ENCODE data around the gene EPHA2. TPM values are rescaled to one million over a fixed set of nuclear protein-coding genes. Genes with fewer than 3 reads are reported as not detected.

Gene EPHA2
- polyA plus RNA-seq, 1 of the 3 experiments (the other 2 are of a cell fraction), result 126 TPM

- H3K9me2 ChIP-seq, result no peaks in the 10 kb centered on the region
- H3K36me3 ChIP-seq (replicated peaks in 1 of 2; ENCODE audit: control insufficient read depth in 1 of 2, insufficient read depth in 2 of 2, low read length in 1 of 2), result no peaks in the 10 kb centered on the region
- ChIA-PET CTCF (interaction anchor here (0.6 to 15.3 kb wide), 23 partner anchors 10 to 176 kb away, joined by 3 to 513 read pairs (median 4); partner anchors contain the start of gene FAM131C), POLR2A (interaction anchor here (2.2 kb wide), 1 partner anchor 109 kb away, joined by 12 read pairs; no protein-coding TSS in a partner anchor)
- no peak overlapping the region for H3K4me2 ChIP-seq
- no peak overlapping the region for H2AFZ ChIP-seq (ENCODE audit: low read depth)
- no peaks in the 10 kb centered on the region for H3K27me3 ChIP-seq (ENCODE audit: insufficient read depth)
- 23% methylated on average over 11 of the region's 15 CpGs for WGBS (ENCODE audit: low lambda C conversion rate)
- peaks cover 11% of the 10 kb centered on the region for H3F3A ChIP-seq (replicated peaks; ENCODE audit: insufficient read depth)
- H3K4me3 ChIP-seq (ENCODE audit: low read depth in 2 of 2, low read length in 1 of 2), result peak overlapping the region in 1 of 2 experiments; percentile 7; a peak in 1 of 4 replicates
- H3K27ac ChIP-seq (ENCODE audit: low read depth in 2 of 2, low read length in 1 of 2), result no peak overlapping the region
- H3K9me3 ChIP-seq, result no peaks in the 10 kb centered on the region
- TF ChIP-seq TEAD4 (IDR thresholded peaks at IDR 0.05; ENCODE audit: borderline replicate concordance, insufficient read depth) (peak; percentile 65; the same call in 1 of the 2 replicates), NRF1 (IDR thresholded peaks at IDR 0.05; ENCODE audit: low read depth, low read length) (peak; percentile 37; the same call in 1 of the 2 replicates), NFIC (IDR thresholded peaks at IDR 0.05; ENCODE audit: borderline replicate concordance) (peak; percentile 36; the same call in 1 of the 2 replicates), RCOR1 (IDR thresholded peaks at IDR 0.05; ENCODE audit: low read length) (peak; percentile 56; the same call in 1 of the 2 replicates), MAX (IDR thresholded peaks at IDR 0.05; ENCODE audit: low read depth) (peak; percentile 64), SMC3 (IDR thresholded peaks at IDR 0.05; ENCODE audit: low read depth, low read length) (peak; percentile 100), MEF2A (IDR thresholded peaks at IDR 0.05; ENCODE audit: borderline replicate concordance, low read depth) (no peak), SIN3A (IDR thresholded peaks at IDR 0.05; ENCODE audit: borderline replicate concordance, low read depth, low read length) (no peak), FOSL2 (IDR thresholded peaks at IDR 0.05; ENCODE audit: borderline replicate concordance, low read depth) (peak; percentile 54; the same call in 1 of the 2 replicates), RAD21 (IDR thresholded peaks at IDR 0.05; ENCODE audit: low read length) (peak; percentile 99), POLR2AphosphoS5 (IDR thresholded peaks at IDR 0.05; ENCODE audit: low read depth, low read length) (no peak), TCF12 (IDR thresholded peaks at IDR 0.05) (peak; percentile 10; the same call in 1 of the 2 replicates), JUND (IDR thresholded peaks at IDR 0.05) (no peak; the same call in 1 of the 2 replicates), CTCF (IDR thresholded peaks at IDR 0.05) (peak; percentile 98), GABPA (IDR thresholded peaks at IDR 0.05; ENCODE audit: low read depth) (no peak)
- peaks cover 0 to 26% of the 10 kb centered on the region in 2 experiments; a peak in 2 of 4 replicates for H3K4me1 ChIP-seq (ENCODE audit: control insufficient read depth in 1 of 2, insufficient read depth in 2 of 2, low read depth in 1 of 2, low read length in 1 of 2)
- no peak overlapping the region for H3K9ac ChIP-seq
- peak; percentile 86 for DNase-seq
- H4K20me1 ChIP-seq (ENCODE audit: insufficient read depth), result no peaks in the 10 kb centered on the region
- no peaks in the 10 kb centered on the region for H3K79me2 ChIP-seq (ENCODE audit: insufficient read depth)
Measured at GRCh38 chr1:16187748-16188401, 32.0 kb upstream of the EPHA2 start.

DNA sequence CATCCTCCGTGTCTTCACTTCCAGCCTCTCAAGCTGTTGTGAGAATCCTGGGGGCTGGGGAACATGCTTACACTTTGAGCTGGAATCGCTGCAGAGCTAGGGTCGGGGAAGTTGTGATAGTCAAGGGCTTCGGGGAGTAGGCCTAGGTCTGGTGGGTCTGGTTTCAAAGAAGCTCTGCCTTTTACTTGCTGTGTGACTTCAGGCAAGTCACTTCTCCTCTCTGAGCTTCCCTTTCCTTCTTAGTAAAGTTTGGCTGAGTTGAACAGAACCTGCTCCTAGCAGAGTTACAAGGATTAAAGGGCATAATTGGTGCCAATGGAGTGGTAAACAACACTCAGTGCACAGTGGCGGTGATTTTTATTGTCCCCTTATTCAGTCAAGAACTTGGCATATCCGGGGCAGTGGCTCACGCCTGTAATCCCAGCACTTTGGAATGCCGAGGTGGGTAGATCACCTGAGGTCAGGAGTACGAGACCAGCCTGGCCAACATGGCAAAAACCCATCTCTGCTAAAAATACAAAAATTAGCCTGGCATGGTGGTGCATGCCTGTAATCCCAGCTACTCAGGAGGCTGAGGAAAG, 30.9 kb upstream of the EPHA2 start:
- Histone ChIP-seq H3K9me3 (no peaks in the 10 kb centered on the region), H4K20me1 (ENCODE audit: insufficient read depth) (no peaks in the 10 kb centered on the region), H3K4me1 (ENCODE audit: control insufficient read depth in 1 of 2, insufficient read depth in 2 of 2, low read depth in 1 of 2, low read length in 1 of 2) (peaks cover under 1 to 20% of the 10 kb centered on the region in 2 experiments; a peak in 2 of 4 replicates), H3K36me3 (replicated peaks in 1 of 2; ENCODE audit: control insufficient read depth in 1 of 2, insufficient read depth in 2 of 2, low read length in 1 of 2) (no peaks in the 10 kb centered on the region), H3K27me3 (ENCODE audit: insufficient read depth) (no peaks in the 10 kb centered on the region), H3F3A (replicated peaks; ENCODE audit: insufficient read depth) (peaks cover 11% of the 10 kb centered on the region), H3K4me2 (no peak overlapping the region), H3K79me2 (ENCODE audit: insufficient read depth) (no peaks in the 10 kb centered on the region), H3K9me2 (no peaks in the 10 kb centered on the region), H3K4me3 (ENCODE audit: low read depth in 2 of 2, low read length in 1 of 2) (no peak overlapping the region), H2AFZ (ENCODE audit: low read depth) (no peak overlapping the region), H3K27ac (ENCODE audit: low read depth in 2 of 2, low read length in 1 of 2) (no peak overlapping the region), H3K9ac (no peak overlapping the region)
- POLR2A ChIA-PET, result interaction anchor here (0.9 kb wide), 1 partner anchor 104 kb away, joined by 3 read pairs; no protein-coding TSS in a partner anchor
- WGBS (ENCODE audit: low lambda C conversion rate), result 93% methylated on average over 8 of the region's 9 CpGs
- CTCF ChIA-PET, result interaction anchor here (0.7 to 15.3 kb wide), 19 partner anchors 9 to 177 kb away, joined by 3 to 513 read pairs (median 3); partner anchors contain the start of gene FAM131C
- DNase-seq, result no peak
- TF ChIP-seq TEAD4 (IDR thresholded peaks at IDR 0.05; ENCODE audit: borderline replicate concordance, insufficient read depth), result no peak
- TF ChIP-seq RXRA (IDR thresholded peaks at IDR 0.05; ENCODE audit: borderline replicate concordance, low read depth), result no peak
- no peak for TF ChIP-seq EZH2phosphoT487 (IDR thresholded peaks at IDR 0.05; ENCODE audit: borderline replicate concordance, low read depth)
- no peak for TF ChIP-seq FOXJ3 (CRISPR knock-in tag; IDR thresholded peaks at IDR 0.05)
- TF ChIP-seq NFIC (IDR thresholded peaks at IDR 0.05; ENCODE audit: borderline replicate concordance), result no peak
- no peak for TF ChIP-seq GATA2 (CRISPR knock-in tag; IDR thresholded peaks at IDR 0.05)
- TF ChIP-seq, protein P1, sequence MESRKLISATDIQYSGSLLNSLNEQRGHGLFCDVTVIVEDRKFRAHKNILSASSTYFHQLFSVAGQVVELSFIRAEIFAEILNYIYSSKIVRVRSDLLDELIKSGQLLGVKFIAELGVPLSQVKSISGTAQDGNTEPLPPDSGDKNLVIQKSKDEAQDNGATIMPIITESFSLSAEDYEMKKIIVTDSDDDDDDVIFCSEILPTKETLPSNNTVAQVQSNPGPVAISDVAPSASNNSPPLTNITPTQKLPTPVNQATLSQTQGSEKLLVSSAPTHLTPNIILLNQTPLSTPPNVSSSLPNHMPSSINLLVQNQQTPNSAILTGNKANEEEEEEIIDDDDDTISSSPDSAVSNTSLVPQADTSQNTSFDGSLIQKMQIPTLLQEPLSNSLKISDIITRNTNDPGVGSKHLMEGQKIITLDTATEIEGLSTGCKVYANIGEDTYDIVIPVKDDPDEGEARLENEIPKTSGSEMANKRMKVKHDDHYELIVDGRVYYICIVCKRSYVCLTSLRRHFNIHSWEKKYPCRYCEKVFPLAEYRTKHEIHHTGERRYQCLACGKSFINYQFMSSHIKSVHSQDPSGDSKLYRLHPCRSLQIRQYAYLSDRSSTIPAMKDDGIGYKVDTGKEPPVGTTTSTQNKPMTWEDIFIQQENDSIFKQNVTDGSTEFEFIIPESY (IDR thresholded peaks at IDR 0.05; ENCODE audit: borderline replicate concordance, low read depth), result no peak
- no peak for TF ChIP-seq FOSL2 (IDR thresholded peaks at IDR 0.05; ENCODE audit: borderline replicate concordance, low read depth)
- no peak for TF ChIP-seq RFX5 (IDR thresholded peaks at IDR 0.05; ENCODE audit: low read length)
- no peak for TF ChIP-seq GABPA (IDR thresholded peaks at IDR 0.05; ENCODE audit: low read depth)
- no peak for TF ChIP-seq TAF1 (IDR thresholded peaks at IDR 0.05; ENCODE audit: borderline replicate concordance, low read depth, low read length)
- TF ChIP-seq ELF1 (IDR thresholded peaks at IDR 0.05), result no peak
